ENCODE data around the gene PLXNA2.

DNA sequence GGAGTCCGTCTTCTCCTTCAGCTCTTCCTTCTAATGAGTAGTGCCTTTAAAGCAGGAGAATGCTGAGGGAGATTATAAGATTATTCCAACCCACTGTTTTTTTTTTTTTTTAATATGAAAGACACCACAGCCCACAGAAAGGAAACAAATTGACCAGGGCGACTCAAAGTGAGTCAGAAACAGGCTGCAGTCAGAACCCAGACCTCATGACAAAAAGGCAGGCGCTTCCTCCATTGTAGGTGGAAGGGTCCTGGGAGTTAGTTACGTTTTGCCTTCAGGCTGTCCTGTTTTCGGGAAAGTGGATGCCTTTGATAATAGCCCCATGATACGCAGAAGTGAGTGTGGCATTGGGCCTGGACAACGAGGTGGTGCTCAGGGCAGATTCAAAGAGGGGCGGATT, 21.0 kb downstream of the PLXNA2 start:
- TF ChIP-seq BHLHE40 (IDR thresholded peaks at IDR 0.05; ENCODE audit: low read depth, low read length) (no peak), EHMT2 (IDR thresholded peaks at IDR 0.05; ENCODE audit: low read depth) (no peak), EP300 (IDR thresholded peaks at IDR 0.05) (no peak), SMC3 (IDR thresholded peaks at IDR 0.05) (no peak), POLR2A (IDR thresholded peaks at IDR 0.05; ENCODE audit: low read length) (no peak)
- TF ChIP-seq, protein P1, sequence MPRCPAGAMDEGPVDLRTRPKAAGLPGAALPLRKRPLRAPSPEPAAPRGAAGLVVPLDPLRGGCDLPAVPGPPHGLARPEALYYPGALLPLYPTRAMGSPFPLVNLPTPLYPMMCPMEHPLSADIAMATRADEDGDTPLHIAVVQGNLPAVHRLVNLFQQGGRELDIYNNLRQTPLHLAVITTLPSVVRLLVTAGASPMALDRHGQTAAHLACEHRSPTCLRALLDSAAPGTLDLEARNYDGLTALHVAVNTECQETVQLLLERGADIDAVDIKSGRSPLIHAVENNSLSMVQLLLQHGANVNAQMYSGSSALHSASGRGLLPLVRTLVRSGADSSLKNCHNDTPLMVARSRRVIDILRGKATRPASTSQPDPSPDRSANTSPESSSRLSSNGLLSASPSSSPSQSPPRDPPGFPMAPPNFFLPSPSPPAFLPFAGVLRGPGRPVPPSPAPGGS (IDR thresholded peaks at IDR 0.05): no peak
